ENCODE data around the gene SKP2. TPM values are rescaled to one million over a fixed set of nuclear protein-coding genes. Genes with fewer than 3 reads are reported as not detected.

The SKP2 gene
- total and polyA plus RNA-seq, 2 donors from 2014 or later, result 3.4 to 10.9 TPM

DNA sequence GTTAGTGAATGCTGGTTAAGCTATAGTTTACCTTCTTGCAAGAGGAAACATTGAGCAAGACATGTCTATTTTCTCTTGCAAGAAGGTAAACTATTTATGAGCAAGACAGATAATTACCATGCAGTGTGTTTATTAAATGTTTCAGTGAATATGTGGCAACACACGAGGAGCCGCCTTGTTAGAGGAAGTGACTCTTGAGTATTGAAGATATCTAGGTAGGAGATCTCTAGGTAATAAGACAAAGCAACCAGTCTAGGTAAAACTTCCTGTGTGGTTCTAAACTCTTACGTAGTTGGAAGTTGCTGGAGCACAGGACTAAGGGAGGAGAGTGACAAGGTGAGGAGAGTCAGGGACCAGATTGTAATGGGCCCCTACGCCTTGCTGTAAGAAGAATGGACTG, 16.8 kb downstream of the SKP2 start:
- no peak overlapping the region for H3K9ac ChIP-seq (ENCODE audit: low read length in 3 of 3)
- DNase-seq (no peak), FAIRE-seq (no peak)
- no peaks in the 10 kb centered on the region for H3K4me1 ChIP-seq (ENCODE audit: control insufficient read depth in 2 of 3, insufficient read depth in 2 of 3, low read depth in 1 of 3, low read length in 3 of 3)
- H3K4me3 ChIP-seq (ENCODE audit: low read length in 3 of 3), result no peak overlapping the region
- no peaks in the 10 kb centered on the region for H3K27me3 ChIP-seq (ENCODE audit: control insufficient read depth, insufficient read depth, low read length)
- H3K36me3 ChIP-seq (ENCODE audit: control insufficient read depth in 2 of 3, insufficient read depth in 3 of 3, low read length in 3 of 3), result peaks cover 4 to 38% (median 35%) of the 10 kb centered on the region in 3 donors
- intact Hi-C loops (cut with DNase I), result no loop called here
- no peak overlapping the region for H3K27ac ChIP-seq (ENCODE audit: low read depth in 2 of 2, low read length in 2 of 2)
- H3K9me3 ChIP-seq (ENCODE audit: control insufficient read depth in 2 of 3, insufficient read depth in 1 of 3, low read length in 3 of 3), result no peaks in the 10 kb centered on the region
- TF ChIP-seq, protein P1, sequence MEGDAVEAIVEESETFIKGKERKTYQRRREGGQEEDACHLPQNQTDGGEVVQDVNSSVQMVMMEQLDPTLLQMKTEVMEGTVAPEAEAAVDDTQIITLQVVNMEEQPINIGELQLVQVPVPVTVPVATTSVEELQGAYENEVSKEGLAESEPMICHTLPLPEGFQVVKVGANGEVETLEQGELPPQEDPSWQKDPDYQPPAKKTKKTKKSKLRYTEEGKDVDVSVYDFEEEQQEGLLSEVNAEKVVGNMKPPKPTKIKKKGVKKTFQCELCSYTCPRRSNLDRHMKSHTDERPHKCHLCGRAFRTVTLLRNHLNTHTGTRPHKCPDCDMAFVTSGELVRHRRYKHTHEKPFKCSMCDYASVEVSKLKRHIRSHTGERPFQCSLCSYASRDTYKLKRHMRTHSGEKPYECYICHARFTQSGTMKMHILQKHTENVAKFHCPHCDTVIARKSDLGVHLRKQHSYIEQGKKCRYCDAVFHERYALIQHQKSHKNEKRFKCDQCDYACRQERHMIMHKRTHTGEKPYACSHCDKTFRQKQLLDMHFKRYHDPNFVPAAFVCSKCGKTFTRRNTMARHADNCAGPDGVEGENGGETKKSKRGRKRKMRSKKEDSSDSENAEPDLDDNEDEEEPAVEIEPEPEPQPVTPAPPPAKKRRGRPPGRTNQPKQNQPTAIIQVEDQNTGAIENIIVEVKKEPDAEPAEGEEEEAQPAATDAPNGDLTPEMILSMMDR (IDR thresholded peaks at IDR 0.05; ENCODE audit: borderline replicate concordance, extremely low read depth, insufficient read depth), result no peak

DNA sequence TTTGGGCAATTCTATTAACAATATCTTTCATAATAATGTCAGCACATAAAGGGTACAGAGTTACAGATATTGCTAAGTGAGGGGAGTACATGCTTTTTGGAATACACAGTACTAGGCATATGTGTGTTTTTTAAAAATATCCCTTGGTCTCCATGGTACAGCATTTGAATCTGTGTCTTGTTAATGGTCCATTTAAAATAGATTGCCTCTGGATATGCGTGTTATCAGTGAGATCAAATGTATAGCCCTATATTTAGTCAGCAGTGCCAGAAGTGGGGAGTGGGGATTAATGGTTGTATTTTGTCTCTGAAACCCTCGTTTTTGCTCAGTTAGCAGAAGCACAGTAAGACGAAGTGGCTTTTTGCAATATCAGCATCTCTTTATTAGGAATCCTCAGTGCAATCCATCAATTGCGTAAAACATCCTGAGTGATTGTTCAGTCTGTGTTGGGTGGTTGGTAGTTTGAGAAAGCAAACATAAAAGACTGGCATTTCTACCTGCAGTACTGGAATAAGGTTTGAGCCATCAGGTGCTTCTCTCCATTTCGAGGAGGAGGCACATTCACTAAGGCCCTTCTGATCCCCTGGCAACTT, 19.0 kb downstream of the SKP2 start:
- intact Hi-C loops (cut with DNase I), result no loop called here
- no peak overlapping the region for H3K4me3 ChIP-seq (ENCODE audit: low read length in 3 of 3)
- H3K9me3 ChIP-seq (ENCODE audit: control insufficient read depth in 2 of 3, insufficient read depth in 1 of 3, low read length in 3 of 3), result no peaks in the 10 kb centered on the region
- no peaks in the 10 kb centered on the region for H3K4me1 ChIP-seq (ENCODE audit: control insufficient read depth in 2 of 3, insufficient read depth in 2 of 3, low read depth in 1 of 3, low read length in 3 of 3)
- TF ChIP-seq, protein P1 (IDR thresholded peaks at IDR 0.05; ENCODE audit: borderline replicate concordance, extremely low read depth, insufficient read depth), result no peak
- no peak overlapping the region for H3K9ac ChIP-seq (ENCODE audit: low read length in 3 of 3)
- no peaks in the 10 kb centered on the region for H3K27me3 ChIP-seq (ENCODE audit: control insufficient read depth, insufficient read depth, low read length)
- no peak for FAIRE-seq
- H3K27ac ChIP-seq (ENCODE audit: low read depth in 2 of 2, low read length in 2 of 2), result no peak overlapping the region
- no peak for DNase-seq
- peaks cover 8 to 32% (median 20%) of the 10 kb centered on the region in 3 donors for H3K36me3 ChIP-seq (ENCODE audit: control insufficient read depth in 2 of 3, insufficient read depth in 3 of 3, low read length in 3 of 3)

DNA sequence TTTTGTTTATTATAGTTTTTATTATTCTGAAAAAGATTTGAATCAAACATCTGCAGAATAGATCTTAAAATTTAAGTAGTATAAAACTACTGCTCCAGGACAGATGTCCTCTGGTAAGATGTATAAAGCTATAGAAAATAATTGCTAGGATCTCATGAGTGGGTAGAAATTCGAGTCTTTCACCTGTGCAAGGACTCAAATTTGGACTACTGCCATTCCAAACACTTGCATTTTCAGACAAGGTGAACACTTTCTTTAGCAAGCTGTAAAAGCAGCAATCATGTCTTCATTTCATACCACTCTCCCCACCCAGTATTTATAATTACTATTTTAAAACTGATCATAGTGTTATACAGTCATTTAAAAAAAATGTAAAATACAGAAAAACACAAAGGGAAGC, 20.7 kb downstream of the SKP2 start:
- no peak for DNase-seq
- TF ChIP-seq, protein P1 (IDR thresholded peaks at IDR 0.05; ENCODE audit: borderline replicate concordance, extremely low read depth, insufficient read depth), result no peak
- H3K9ac ChIP-seq (ENCODE audit: low read length in 3 of 3), result no peak overlapping the region
- no peaks in the 10 kb centered on the region for H3K9me3 ChIP-seq (ENCODE audit: control insufficient read depth in 2 of 3, insufficient read depth in 1 of 3, low read length in 3 of 3)
- H3K27ac ChIP-seq (ENCODE audit: low read depth in 2 of 2, low read length in 2 of 2), result no peak overlapping the region
- H3K27me3 ChIP-seq (ENCODE audit: control insufficient read depth, insufficient read depth, low read length), result no peaks in the 10 kb centered on the region
- H3K4me1 ChIP-seq (ENCODE audit: control insufficient read depth in 2 of 3, insufficient read depth in 2 of 3, low read depth in 1 of 3, low read length in 3 of 3), result no peaks in the 10 kb centered on the region
- H3K4me3 ChIP-seq (ENCODE audit: low read length in 3 of 3), result no peak overlapping the region
- no peak for FAIRE-seq
- H3K36me3 ChIP-seq (ENCODE audit: control insufficient read depth in 2 of 3, insufficient read depth in 3 of 3, low read length in 3 of 3), result peaks cover 8 to 26% (median 16%) of the 10 kb centered on the region in 3 donors
- intact Hi-C loops (cut with DNase I), result no loop called here

DNA sequence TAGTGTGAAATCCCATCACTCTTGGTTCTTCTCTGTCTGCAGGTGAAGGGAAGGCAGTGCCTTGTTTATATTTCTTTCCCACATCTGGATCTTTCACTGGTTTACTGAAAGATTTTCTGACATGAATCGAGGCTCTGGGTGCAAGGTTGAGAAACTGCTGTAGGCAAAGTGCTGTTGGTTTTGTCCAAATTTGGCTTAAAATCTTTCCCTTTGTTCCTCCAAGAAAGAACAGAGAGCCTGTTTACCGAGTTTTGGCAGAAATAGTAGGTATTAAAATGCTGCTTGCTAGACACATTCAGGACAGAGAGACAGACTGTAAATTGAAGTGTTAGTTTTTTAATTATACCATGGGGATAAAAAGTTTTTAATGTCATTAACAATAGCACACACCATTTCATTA, 21.5 kb downstream of the SKP2 start:
- H3K9ac ChIP-seq (ENCODE audit: low read length in 3 of 3), result no peak overlapping the region
- TF ChIP-seq, protein P1 (IDR thresholded peaks at IDR 0.05; ENCODE audit: borderline replicate concordance, extremely low read depth, insufficient read depth), result no peak
- H3K27me3 ChIP-seq (ENCODE audit: control insufficient read depth, insufficient read depth, low read length), result no peaks in the 10 kb centered on the region
- H3K27ac ChIP-seq (ENCODE audit: low read depth in 2 of 2, low read length in 2 of 2), result no peak overlapping the region
- FAIRE-seq (no peak), DNase-seq (no peak)
- no peaks in the 10 kb centered on the region for H3K9me3 ChIP-seq (ENCODE audit: control insufficient read depth in 2 of 3, insufficient read depth in 1 of 3, low read length in 3 of 3)
- no peaks in the 10 kb centered on the region for H3K4me1 ChIP-seq (ENCODE audit: control insufficient read depth in 2 of 3, insufficient read depth in 2 of 3, low read depth in 1 of 3, low read length in 3 of 3)
- H3K36me3 ChIP-seq (ENCODE audit: control insufficient read depth in 2 of 3, insufficient read depth in 3 of 3, low read length in 3 of 3), result peaks cover 8 to 22% (median 16%) of the 10 kb centered on the region in 3 donors
- H3K4me3 ChIP-seq (ENCODE audit: low read length in 3 of 3), result no peak overlapping the region
- intact Hi-C loops (cut with DNase I), result no loop called here

Data from kidney (tissue), 14 donors.